HepG2 (cell line): Measurements from ENCODE around the gene ATP11C. TPM values are rescaled to one million over a fixed set of nuclear protein-coding genes. Genes with fewer than 3 reads are reported as not detected.

Experiments used
- ATAC-seq: fragments of 200-7000 bp; cut with Tn5 transposase; 3 replicates; pipeline ENCODE4 v1.9.1; 2020; ENCODE audit warnings: mild to moderate bottlenecking, moderate library complexity
- BruUV-seq: library from RNA; stranded (reverse); fragments of 400-500 nt; replicated peaks from 2 replicates; lab custom pipeline; 2021; lab: Mats Ljungman, UMichigan
- CTCF ChIA-PET: fragments of 300-600 bp; formaldehyde crosslinking; extraction: SDS; loops from one replicate; lab custom pipeline; 2021; ENCODE audit warnings: low total read pairs, inconsistent platforms, low intra/inter-chr PET ratio; lab: Yijun Ruan, JAX
- POLR2A ChIA-PET: fragments of 350-600 bp; sonication (Branson Sonifier 250); formaldehyde crosslinking; loops from one replicate; lab custom pipeline; 2020; ENCODE audit warnings: antibody characterized with exemption, inconsistent platforms; lab: Yijun Ruan, JAX
- DNase-seq: peaks from one replicate; pipeline ENCODE4 v3.0.0-alpha.2; 2015; ENCODE audit warnings: low spot score
- FAIRE-seq: peaks from 3 replicates; lab custom pipeline; 2011; peaks lifted over from hg19 to GRCh38; lab: Jason Lieb, UNC
- H2AFZ ChIP-seq: one replicate; pipeline ENCODE4 v1.6.1; 2011; ENCODE audit warnings: low read length, inconsistent platforms
- H3K27ac ChIP-seq: fragments of 300-600 bp; 3 replicates; pipeline ENCODE4 v1.8.0; 2011; ENCODE audit warnings: mixed run types, mild to moderate bottlenecking, mixed read lengths, low read length, inconsistent platforms; ENCODE audit not compliant: insufficient read depth; ENCODE audit errors: extremely low read length
- H3K27me3 ChIP-seq, 2 experiments: fragments of 200-600 bp in 1 of 2; 2 replicates in 1 of 2; 3 replicates in 1 of 2; pipeline versions ENCODE4 v1.6.0 to v1.8.0; 2011; ENCODE audit warnings: low read length in 2 of 2, mild to moderate bottlenecking in 2 of 2, moderate library complexity in 2 of 2, inconsistent platforms in 1 of 2; ENCODE audit not compliant: insufficient read depth in 2 of 2, control insufficient read depth in 1 of 2
- H3K36me3 ChIP-seq, 2 experiments: fragments of 200-600 bp in 1 of 2; replicated peaks in 1 of 2; 2 replicates in 1 of 2; 3 replicates in 1 of 2; pipeline versions ENCODE4 v1.5.1 to v1.8.0; 2011; ENCODE audit warnings: low read length in 2 of 2, inconsistent platforms in 1 of 2; ENCODE audit not compliant: insufficient read depth in 2 of 2, control insufficient read depth in 1 of 2
- H3K4me1 ChIP-seq: 2 replicates; pipeline ENCODE4 v1.5.1; 2012; ENCODE audit warnings: low read length, inconsistent platforms; ENCODE audit not compliant: insufficient read depth
- H3K4me2 ChIP-seq: 2 replicates; pipeline ENCODE4 v1.6.0; 2011; ENCODE audit warnings: low read depth, low read length, inconsistent platforms
- H3K4me3 ChIP-seq, 3 experiments: fragments of 200-600 bp in 1 of 3; sonication (generic), shearing (Covaris generic) in 1 of 3; replicated peaks in 1 of 3; 2 replicates each; pipeline ENCODE4 v1.5.1; 2011 to 2016; ENCODE audit warnings: low read length in 3 of 3, inconsistent platforms in 2 of 3, low read depth in 2 of 3, mild to moderate bottlenecking in 2 of 3, control low read depth in 1 of 3, mixed read lengths in 1 of 3; ENCODE audit not compliant: insufficient read depth in 1 of 3
- H3K79me2 ChIP-seq: one replicate; pipeline ENCODE4 v1.6.1; 2011; ENCODE audit warnings: low read length, inconsistent platforms; ENCODE audit not compliant: insufficient read depth
- H3K9ac ChIP-seq: 2 replicates; pipeline ENCODE4 v1.6.0; 2011; ENCODE audit warnings: mild to moderate bottlenecking, low read depth, low read length, inconsistent platforms; ENCODE audit not compliant: insufficient read depth
- H3K9me3 ChIP-seq: 2 replicates; pipeline ENCODE4 v1.5.1; 2012; ENCODE audit warnings: mild to moderate bottlenecking, low read length
- H4K20me1 ChIP-seq: 2 replicates; pipeline ENCODE4 v1.6.0; 2011; ENCODE audit warnings: inconsistent platforms, mild to moderate bottlenecking, low read length, moderate library complexity; ENCODE audit not compliant: insufficient read depth
- CC2D1A ChIP-seq: sonication (generic); formaldehyde crosslinking; IDR thresholded peaks from 2 replicates; pipeline ENCODE4 v1.8.1; 2023; ENCODE audit warnings: mild to moderate bottlenecking, missing genetic modification reagents
- NFRKB ChIP-seq: fragments of 450-650 bp; IDR thresholded peaks from 2 replicates; pipeline ENCODE4 v1.6.1; 2017
- NONO ChIP-seq, 2 experiments: fragments of 450-650 bp in 1 of 2; sonication (generic) in 1 of 2; formaldehyde crosslinking in 1 of 2; IDR thresholded peaks in 1 of 2; conservative IDR thresholded peaks in 1 of 2; 2 replicates each; pipeline versions ENCODE4 v1.6.1 to v1.8.0; 2017 to 2022; ENCODE audit warnings: mild to moderate bottlenecking in 1 of 2, missing genetic modification reagents in 1 of 2, moderate library complexity in 1 of 2
- PHB2 ChIP-seq: fragments of 450-650 bp; IDR thresholded peaks from 2 replicates; pipeline ENCODE4 v1.6.1; 2018; ENCODE audit not compliant: partially characterized antibody
- RFX3 ChIP-seq: IDR thresholded peaks from 2 replicates; pipeline ENCODE4 v1.6.1; 2016; ENCODE audit warnings: missing biosample characterization, missing genetic modification reagents
- SATB2 ChIP-seq: sonication (generic); formaldehyde crosslinking; IDR thresholded peaks from 2 replicates; pipeline ENCODE4 v1.5.0; 2020; ENCODE audit warnings: missing genetic modification reagents
- SP1 ChIP-seq, 2 experiments: fragments of 450-650 bp in 1 of 2; sonication (generic) in 1 of 2; formaldehyde crosslinking in 1 of 2; IDR thresholded peaks; 2 replicates each; pipeline versions ENCODE4 v1.4.0 to v1.6.1; 2016 to 2020; ENCODE audit warnings: missing genetic modification reagents in 1 of 2
- SRF ChIP-seq: IDR thresholded peaks from 2 replicates; pipeline ENCODE4 v1.6.1; 2011; ENCODE audit warnings: mild to moderate bottlenecking, low read depth, low read length, moderate library complexity
- ZBTB7B ChIP-seq: sonication (generic); formaldehyde crosslinking; IDR thresholded peaks from 2 replicates; pipeline ENCODE4 v1.4.0; 2020; ENCODE audit warnings: missing genetic modification reagents
- ZC3H13 ChIP-seq: sonication (generic); formaldehyde crosslinking; IDR thresholded peaks from 2 replicates; pipeline ENCODE4 v1.8.1; 2023; ENCODE audit warnings: mild to moderate bottlenecking, missing genetic modification reagents, moderate library complexity
- ZNF225 ChIP-seq: sonication (generic); formaldehyde crosslinking; IDR thresholded peaks from 2 replicates; pipeline ENCODE4 v1.4.0; 2020; ENCODE audit warnings: mild to moderate bottlenecking, missing genetic modification reagents
- ZNF501 ChIP-seq: sonication (generic); formaldehyde crosslinking; IDR thresholded peaks from 2 replicates; pipeline ENCODE4 v1.5.1; 2020; ENCODE audit warnings: mild to moderate bottlenecking, moderate library complexity, missing genetic modification reagents
- ZSCAN25 ChIP-seq: sonication (generic); formaldehyde crosslinking; IDR thresholded peaks from 2 replicates; pipeline ENCODE4 v1.8.0; 2022; ENCODE audit warnings: mild to moderate bottlenecking, missing genetic modification reagents
- WGBS: methylation state at CpG from one replicate; pipeline ENCODE4 v1.1.6; 2017; ENCODE audit warnings: low lambda C conversion rate; 5-methylcytosine and 5-hydroxymethylcytosine counted together
- in situ Hi-C: cut with HindIII; loops from 2 replicates; pipeline ENCODE4 v1.10.0; 2017; ENCODE audit warnings: low pct_unique_long_range_greater_than_20kb; ENCODE audit not compliant: extremely low pct_ligation_motif_present
- intact Hi-C: fragments of 100-400 bp; cut with micrococcal nuclease; formaldehyde crosslinking; loops from one replicate; pipeline ENCODE4 v1.10.0; 2022; ENCODE audit not compliant: unreplicated experiment
- polyA plus RNA-seq, 8 experiments: library from polyadenylated mRNA; depleted of rRNA in 3 of 8; stranded (reverse) in 7 of 8; unstranded in 1 of 8; fragments of >200 nt; fragmentation: Illumina TruSeq in 4 of 8; extraction: Trizol in 4 of 8; gene quantifications; 2 replicates each; pipeline versions ENCODE4 v1.2.1 to v1.2.3, GENCODE V29; 2011 to 2016; ENCODE audit warnings: low read depth in 4 of 8, missing spikeins in 1 of 8, mixed read lengths in 1 of 8; ENCODE audit not compliant: insufficient read depth in 1 of 8
- total RNA-seq, 5 experiments: library from RNA; depleted of rRNA; stranded (reverse); fragments of >200 nt; fragmentation: Illumina TruSeq; extraction: Trizol; gene quantifications; 2 replicates each; pipeline ENCODE4 v1.2.3, GENCODE V29; 2016; ENCODE audit warnings: low read depth in 1 of 5
- TF ChIP-seq, protein P1 (sequence below): sonication (generic); formaldehyde crosslinking; IDR thresholded peaks from 2 replicates; pipeline ENCODE4 v1.5.0; 2020; ENCODE audit warnings: missing genetic modification reagents
- TF ChIP-seq, protein P2 (sequence below): sonication (generic); formaldehyde crosslinking; IDR thresholded peaks from 2 replicates; pipeline ENCODE4 v1.4.0; 2020; ENCODE audit warnings: missing genetic modification reagents

Gene ATP11C
- total and polyA plus RNA-seq, 2 of the 13 experiments (the other 11 are each of a cell fraction or from before 2014, with no cell fraction given) = 8.5 to 16.9 TPM

GRCh38 chrX:139903210-139903609, 29.6 kb downstream of the ATP11C start:
- POLR2A ChIA-PET = no interaction called here
- Histone ChIP-seq H3K9ac (no peak overlapping the region), H3K36me3 (no peaks in the 10 kb centered on the region), H3K27me3 (no peaks in the 10 kb centered on the region)
- TF ChIP-seq SP1 (IDR thresholded peaks at IDR 0.05) (no peak), SP1 (CRISPR knock-in tag; IDR thresholded peaks at IDR 0.05) (no peak), SRF (no peak), NFRKB (no peak), ZNF225 (CRISPR knock-in tag) (no peak), ZBTB7B (CRISPR knock-in tag) (no peak), ZC3H13 (CRISPR knock-in tag) (no peak), RFX3 (no peak), SATB2 (CRISPR knock-in tag) (no peak), ZSCAN25 (no peak), PHB2 (no peak), CC2D1A (CRISPR knock-in tag) (no peak), ZNF501 (CRISPR knock-in tag) (no peak), NONO (IDR thresholded peaks at IDR 0.05) (no peak), NONO (CRISPR knock-in tag; conservative IDR thresholded peaks at IDR 0.05) (no peak)
- TF ChIP-seq, protein P1, sequence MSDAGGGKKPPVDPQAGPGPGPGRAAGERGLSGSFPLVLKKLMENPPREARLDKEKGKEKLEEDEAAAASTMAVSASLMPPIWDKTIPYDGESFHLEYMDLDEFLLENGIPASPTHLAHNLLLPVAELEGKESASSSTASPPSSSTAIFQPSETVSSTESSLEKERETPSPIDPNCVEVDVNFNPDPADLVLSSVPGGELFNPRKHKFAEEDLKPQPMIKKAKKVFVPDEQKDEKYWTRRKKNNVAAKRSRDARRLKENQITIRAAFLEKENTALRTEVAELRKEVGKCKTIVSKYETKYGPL (CRISPR knock-in tag) = no peak
- TF ChIP-seq, protein P2, sequence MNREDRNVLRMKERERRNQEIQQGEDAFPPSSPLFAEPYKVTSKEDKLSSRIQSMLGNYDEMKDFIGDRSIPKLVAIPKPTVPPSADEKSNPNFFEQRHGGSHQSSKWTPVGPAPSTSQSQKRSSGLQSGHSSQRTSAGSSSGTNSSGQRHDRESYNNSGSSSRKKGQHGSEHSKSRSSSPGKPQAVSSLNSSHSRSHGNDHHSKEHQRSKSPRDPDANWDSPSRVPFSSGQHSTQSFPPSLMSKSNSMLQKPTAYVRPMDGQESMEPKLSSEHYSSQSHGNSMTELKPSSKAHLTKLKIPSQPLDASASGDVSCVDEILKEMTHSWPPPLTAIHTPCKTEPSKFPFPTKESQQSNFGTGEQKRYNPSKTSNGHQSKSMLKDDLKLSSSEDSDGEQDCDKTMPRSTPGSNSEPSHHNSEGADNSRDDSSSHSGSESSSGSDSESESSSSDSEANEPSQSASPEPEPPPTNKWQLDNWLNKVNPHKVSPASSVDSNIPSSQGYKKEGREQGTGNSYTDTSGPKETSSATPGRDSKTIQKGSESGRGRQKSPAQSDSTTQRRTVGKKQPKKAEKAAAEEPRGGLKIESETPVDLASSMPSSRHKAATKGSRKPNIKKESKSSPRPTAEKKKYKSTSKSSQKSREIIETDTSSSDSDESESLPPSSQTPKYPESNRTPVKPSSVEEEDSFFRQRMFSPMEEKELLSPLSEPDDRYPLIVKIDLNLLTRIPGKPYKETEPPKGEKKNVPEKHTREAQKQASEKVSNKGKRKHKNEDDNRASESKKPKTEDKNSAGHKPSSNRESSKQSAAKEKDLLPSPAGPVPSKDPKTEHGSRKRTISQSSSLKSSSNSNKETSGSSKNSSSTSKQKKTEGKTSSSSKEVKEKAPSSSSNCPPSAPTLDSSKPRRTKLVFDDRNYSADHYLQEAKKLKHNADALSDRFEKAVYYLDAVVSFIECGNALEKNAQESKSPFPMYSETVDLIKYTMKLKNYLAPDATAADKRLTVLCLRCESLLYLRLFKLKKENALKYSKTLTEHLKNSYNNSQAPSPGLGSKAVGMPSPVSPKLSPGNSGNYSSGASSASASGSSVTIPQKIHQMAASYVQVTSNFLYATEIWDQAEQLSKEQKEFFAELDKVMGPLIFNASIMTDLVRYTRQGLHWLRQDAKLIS (CRISPR knock-in tag) = no peak
- TF ChIP-seq, all 625 proteins: peak for 0
- in situ Hi-C loops (no loop called here), intact Hi-C loops (no loop called here)
- WGBS = 85% methylated on average over 2 of the region's 3 CpGs
- Histone ChIP-seq H2AFZ (no peak overlapping the region), H3K27ac (no peak overlapping the region), H4K20me1 (no peaks in the 10 kb centered on the region), H3K4me1 (no peaks in the 10 kb centered on the region), H3K4me3 (no peak overlapping the region), H3K79me2 (no peaks in the 10 kb centered on the region), H3K4me2 (no peak overlapping the region), H3K9me3 (no peaks in the 10 kb centered on the region)
- CTCF ChIA-PET = no interaction called here
- FAIRE-seq = no peak
- no peak for ATAC-seq
- DNase-seq = no peak
- no TSS peak for BruUV-seq
